ENCODE measurements around the gene RENBP.

- TF ChIP-seq CTCF (conservative IDR thresholded peaks at IDR 0.05; ENCODE audit: low read length) (peak; percentile 82), EZH2phosphoT487 (IDR thresholded peaks at IDR 0.05; ENCODE audit: borderline replicate concordance) (no peak)
Measured at GRCh38 chrX:153947009-153947769, 2.7 kb upstream of the RENBP start.
